HG03159 (cell line): ENCODE data around the gene RITA1.

ENCODE experiments used
- ATAC-seq: cut with Tn5 transposase; IDR thresholded peaks from one replicate; pipeline ENCODE4 v1.9.1; 2021; ENCODE audit warnings: mild to moderate bottlenecking, moderate library complexity; ENCODE audit not compliant: unreplicated experiment

RITA1 gene

DNA sequence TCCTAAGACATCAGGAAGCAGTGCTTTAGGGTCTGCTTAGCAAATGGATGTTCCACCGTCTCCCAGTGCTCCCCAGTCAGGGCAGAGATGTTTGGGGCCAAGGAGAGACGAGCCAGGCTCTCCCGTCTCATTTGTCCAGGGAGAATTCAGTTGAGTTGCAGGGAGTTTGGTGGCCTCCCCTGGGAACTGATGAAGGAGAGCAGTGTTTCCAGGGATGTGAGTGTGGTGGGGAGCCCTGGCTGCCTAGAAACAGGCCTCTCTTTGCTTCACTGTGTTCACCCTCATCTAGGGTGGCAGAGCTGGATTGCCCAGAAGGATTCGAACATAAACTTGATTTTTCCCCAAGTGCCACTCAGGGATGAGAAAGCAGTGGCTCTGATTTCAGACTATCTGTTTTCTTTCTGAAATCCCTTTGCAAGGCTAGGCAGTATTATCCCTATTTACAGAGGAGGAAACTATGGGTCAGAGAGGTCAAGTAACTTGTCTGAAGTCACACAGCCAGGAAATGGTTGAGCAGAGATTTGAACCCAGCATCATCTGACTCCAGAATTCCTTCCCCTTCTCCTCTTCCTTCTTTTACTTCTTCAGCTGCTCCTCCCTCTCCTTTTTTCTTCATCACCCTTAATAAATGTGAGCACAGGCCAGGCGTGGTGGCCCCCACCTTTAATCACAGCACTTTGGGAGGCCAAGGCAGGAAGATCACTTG is 42.3 kb downstream of the RITA1 start:
- ATAC-seq: no peak

DNA sequence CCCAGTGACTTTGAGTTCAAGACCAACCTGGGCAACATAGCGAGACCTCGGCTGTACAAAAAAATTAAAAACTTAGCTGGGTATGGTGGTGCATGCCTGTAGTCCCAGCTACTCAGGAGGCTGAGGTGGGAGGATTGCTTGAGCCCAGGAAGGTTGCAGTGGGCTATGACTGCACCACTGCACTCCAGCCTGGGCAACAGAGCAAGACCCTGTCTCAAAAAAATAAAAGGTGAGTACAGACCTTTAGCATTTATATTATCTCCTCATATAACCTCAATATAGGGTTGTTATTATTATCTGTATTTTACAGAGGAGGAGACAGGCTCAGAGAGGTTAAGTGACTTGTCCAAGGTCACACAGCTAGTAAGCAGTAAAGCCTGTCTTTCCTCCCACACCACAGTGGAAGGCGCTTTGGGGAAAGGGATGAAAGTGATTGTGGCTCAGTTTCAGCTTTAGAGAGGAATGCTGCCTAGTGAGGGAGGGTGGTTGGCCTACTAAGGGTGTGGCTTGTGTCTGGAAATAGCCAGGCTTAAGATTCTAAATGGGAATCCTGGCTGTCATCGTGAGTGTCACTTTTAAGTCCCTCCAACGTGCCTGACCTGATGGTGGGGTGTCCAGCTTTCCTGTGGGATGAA is 43.0 kb downstream of the RITA1 start:
- no peak for ATAC-seq

DNA sequence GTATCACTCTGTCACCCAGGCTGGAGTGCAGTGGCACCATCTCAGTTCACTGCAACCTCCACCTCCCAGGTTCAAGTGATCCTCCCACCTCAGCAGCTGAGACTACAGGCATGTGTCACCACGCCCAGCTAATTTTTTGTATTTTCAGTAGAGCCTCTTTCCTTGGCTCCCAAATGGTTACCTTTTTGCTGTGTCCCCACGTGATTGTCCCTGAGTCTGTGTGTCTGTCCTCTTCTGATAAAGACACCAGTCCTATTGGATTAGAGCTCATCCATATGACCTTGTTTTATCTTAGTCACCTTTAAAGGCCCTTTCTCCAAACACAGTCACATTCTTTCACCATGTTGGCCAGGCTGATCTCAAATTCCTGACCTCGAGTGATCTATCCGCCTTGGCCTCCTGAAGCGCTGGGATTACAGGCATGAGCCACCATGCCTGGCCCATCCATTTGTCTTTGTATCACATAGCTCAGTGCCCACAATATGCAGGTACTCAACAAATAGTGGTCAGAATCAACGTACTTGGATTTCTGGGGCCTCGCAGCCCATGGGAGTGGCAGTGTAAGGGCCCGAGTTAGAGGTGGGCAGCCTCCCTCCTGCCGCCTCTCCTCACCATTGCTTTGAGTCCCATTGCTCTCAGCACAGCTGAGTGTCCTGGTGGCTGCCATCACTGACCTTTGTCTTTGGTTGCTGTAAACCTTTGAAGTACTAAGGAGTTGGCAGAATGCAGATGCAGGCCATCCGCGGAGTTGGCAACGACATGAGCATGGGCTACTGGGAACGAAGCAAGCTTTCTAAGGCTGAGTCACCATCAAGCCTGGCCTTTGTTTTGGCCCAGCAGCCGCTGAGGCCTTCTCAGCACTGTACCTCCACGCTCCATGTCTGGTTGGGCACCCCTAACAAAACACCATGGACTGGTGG is 45.1 kb downstream of the RITA1 start:
- ATAC-seq: peak; percentile 18

DNA sequence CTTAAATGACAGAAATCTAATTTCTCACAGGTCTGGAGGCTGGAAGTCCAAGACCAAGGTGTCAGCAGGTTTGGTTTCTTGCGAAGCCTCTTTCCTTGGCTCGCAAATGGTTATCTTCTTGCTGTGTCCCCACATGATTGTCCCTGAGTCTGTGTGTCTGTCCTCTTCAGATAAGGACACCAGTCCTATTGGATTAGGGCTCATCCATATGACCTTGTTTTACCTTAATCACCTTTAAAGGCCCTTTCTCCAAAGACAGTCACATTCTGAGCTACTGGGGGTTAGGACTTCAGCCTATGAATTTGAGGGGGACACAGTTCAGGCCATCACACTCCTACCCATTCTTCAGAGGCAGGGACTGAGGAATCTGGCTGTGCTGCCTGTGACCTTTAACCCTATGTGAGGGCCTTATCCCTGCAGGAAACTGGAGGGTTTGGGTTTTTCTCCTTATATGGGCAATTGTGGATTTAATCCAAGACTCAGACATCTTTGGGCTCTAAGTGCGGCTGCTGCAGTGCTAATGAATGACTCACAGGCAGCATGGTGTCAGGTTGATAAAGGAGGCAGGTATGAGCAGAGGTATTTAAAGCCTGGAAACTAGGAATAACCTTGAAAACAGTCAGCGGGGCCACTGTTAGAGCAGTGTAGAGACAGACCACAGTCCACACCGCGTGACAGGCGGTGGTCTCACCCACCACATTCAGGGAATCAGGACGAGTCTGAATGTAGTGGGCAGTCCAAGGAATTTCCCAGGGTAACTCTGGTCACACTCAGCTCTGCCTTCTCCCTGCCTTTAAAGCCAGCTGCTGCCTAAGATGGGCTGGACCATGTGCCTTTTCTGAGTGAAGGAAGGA is 45.9 kb downstream of the RITA1 start:
- no peak for ATAC-seq

DNA sequence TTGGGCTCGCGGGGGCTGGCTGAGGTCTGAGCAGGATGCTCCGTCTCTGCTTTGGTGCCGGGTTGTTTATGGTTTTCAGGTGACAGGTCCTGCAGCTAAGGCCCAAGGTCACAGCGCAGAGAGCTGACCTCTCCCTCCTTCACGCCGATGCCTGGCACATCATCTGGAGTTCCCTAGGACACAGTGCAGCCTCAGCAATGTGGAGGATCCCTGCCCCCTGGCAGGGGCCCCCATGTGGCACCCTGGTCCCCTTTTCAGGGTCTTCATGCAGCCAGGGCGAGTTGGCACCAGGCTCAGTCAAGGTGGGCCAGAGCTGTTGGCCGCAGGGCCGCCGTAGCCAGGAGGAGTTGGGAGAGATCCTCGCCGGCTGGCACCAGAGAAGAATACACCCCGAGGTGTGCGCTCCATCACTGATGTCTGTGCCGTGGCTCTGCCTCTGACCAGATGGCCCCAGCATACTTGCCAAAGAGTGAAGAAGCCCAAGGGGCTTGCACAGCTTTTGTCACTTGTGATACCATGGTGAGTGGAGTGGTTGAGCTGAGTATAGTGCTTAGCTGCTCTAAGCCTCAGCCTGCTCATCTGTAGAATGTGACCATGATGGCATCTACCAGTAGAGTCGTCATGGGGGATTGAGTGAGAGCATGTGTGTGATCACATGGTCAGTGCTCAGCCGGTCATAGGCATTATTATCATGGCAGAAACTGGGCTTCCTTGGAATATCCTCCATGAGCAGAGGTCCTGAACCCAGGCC is 46.7 kb downstream of the RITA1 start:
- no peak for ATAC-seq

DNA sequence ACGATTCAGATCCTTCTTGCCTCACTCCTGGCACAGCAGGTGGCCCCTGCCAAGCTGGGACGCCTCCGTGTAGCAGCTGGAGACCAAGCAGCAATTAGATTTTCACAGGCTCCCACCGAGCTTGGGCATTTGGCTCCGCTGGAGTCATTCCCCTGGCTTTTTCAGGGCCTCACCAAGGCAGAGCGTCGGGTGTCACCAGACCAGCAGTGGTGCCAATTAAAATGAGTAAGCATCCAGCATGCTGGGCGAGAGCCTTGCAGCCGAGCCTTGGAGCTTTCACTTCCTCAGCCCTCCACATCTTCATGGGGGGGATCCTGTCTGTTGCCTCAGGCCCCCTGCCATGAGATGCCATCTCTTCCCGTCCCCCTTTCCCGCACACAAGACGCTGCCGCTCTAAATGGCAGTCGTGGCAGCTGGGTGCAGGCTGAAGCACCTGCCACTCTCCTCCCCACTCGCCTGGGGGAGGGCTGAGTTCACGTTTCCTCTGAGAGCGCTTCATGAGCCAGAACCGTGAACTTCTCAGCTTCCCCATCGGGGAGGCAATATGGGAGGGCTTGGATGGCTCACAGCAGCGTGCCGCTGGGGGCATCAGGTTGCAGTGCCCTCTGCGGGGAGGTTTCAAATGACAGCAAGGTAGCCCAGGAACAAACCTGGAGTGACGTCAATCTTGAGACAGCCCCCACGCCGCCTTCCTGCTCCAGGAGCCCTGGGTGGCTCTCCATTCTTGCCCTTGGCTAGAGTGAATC is 47.5 kb downstream of the RITA1 start:
- peak; percentile 67 for ATAC-seq

DNA sequence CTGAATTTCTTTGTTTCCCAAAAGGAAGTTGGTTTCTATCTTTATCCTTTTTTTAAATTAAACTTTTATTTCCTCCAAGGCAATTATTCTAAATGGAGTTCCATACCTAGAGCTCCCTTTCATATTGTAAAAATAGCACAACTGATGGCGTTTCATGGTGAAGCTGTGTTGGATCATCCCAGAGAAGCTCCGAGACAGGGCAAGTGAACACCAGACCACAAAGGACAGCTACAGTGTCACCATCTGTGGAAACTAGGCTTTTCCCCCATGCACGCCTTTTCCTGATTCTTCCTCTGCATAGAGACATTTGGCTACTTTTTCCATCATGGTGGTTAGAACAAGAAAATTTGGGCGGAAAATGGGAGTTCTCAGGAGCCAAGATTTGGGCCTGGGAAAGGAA is 48.4 kb downstream of the RITA1 start:
- no peak for ATAC-seq

DNA sequence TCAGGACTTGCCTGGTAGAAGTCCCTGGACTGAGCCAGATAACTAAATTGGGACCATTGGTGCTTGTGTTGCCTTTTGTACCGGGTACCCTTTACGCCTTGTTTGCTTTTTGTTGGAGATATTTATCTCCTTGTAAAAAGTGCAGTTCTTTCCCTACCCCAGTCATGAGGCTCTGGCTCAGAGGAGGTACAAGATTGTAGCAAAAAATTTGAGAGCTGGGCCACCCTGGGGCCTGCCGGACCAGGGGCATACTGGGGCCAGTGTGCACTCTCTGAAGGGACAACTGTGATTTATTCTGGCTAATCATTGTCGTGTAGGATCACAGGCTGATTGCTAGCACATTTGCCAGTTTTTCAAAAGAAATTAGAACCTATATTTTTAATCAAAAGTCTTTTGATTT is 49.0 kb downstream of the RITA1 start:
- no peak for ATAC-seq

DNA sequence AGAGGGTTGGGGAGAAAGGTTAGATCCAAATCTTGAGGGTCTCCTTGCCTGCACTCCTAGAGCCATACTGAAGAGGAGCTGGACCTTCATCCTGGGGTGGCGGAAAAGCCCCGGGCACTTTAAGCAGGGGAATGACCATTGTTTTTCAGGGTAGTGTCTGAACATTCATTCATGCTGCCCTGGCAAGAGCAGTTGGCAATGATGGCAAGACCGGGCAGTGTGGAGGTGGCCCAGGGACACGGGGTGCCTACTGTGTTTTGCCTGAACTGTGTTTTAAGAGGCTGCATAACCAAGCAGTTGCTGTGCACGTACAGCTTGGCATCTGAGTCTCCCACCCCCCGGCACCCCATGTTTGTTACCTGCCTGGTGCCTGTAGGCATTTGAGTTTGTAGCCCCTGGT is 50.5 kb downstream of the RITA1 start:
- ATAC-seq: no peak

DNA sequence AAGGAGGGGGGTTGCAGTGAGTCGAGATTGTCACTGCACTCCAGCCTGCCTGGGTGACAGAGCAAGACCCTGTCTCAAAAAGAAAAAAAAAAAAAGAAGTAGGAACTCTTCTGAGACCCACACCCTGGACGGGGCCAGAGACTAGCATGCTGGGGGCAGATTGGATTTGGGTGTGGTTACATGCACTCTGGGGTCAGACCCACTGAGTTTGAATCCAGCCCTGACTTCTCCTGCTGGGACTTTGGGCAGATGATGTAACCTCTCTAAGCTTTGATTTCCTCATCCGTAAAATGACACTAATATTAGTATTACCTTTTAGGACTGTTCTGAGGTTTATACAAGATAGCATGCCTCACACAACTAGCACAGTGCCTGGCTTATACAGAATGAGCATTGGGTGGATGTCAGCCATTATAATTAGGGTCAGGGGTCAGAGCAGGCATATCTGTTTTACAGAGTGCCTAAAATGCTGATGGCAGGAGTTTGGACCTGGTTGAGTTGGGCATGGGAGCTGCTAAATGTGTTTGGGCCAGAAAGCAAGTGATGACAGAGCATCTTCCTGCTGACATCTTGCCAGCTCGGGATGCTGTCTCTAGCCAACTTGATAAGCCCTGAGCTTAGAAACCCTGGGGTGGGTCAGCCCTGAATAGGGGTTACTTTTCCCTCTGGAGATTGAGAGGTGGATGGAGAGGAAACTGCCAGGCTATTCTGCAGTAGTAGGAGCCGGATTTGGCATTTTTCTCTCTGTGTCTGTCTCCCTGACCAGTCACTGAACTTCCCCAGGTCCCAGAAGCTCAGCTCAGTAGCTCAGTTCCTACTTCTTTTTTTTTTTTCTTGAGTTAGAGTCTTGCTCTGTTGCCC is 51.2 kb downstream of the RITA1 start:
- ATAC-seq: no peak

DNA sequence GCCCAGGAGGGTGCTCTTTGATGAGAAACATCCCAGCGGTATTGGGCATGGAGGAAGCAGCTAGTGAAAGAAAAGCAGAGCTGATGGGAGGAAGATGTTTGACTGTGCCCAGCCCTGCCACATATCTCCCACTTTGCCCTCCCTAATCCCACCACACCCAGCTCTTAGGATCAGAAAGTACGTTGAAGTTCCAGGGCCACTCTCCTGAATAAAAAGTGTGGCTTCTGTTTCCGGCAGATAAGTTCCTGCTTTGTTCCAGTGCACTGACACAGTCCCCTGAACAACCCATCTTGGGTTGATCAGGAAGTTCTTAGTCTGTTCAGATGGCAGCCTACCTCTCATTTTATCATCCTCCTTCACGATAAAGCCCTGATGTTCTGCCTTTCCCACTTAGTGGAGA is 52.2 kb downstream of the RITA1 start:
- ATAC-seq: no peak

DNA sequence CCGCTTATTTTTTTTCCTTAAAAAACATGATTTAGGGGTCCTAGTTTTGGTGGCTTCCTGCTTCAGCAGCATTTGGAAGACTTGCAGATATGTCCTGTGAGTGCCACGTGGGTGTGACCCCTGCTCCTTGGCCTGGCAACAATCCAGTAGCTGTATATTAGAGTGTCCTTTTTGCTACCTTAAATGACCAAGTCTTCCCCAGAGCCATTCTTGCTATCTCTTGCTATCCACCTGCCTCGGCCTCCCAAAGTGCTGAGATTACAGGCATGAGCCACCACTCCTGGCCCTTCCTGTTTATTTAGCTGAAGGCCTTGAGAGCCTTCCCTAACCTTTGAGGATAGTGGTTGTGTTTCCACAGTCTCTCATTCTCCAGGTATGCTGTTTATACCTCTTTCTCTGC is 52.8 kb downstream of the RITA1 start:
- ATAC-seq: no peak

DNA sequence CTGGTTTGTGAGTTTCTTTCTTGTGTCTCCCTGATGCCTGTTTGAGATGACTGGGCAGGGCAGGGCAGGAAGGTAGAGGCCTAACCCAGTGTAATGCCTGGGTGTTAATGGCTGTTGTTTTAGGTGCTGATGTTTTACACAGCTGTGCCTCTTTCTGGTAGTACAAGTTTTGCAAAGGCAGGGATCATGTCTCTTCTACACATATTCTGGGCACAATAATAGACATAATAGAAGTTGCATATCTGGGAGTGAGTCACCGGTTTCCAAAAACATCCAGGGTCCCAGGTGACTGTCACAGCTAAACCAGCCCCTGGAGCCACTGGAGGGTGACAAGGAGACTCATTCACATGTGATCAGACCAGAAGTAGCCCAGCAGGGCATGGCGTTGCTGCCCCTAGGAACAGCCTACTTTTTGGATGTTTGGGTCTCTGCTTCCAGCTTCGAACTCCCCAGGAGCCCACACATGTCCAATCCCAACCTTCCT is 53.8 kb downstream of the RITA1 start:
- ATAC-seq: no peak

DNA sequence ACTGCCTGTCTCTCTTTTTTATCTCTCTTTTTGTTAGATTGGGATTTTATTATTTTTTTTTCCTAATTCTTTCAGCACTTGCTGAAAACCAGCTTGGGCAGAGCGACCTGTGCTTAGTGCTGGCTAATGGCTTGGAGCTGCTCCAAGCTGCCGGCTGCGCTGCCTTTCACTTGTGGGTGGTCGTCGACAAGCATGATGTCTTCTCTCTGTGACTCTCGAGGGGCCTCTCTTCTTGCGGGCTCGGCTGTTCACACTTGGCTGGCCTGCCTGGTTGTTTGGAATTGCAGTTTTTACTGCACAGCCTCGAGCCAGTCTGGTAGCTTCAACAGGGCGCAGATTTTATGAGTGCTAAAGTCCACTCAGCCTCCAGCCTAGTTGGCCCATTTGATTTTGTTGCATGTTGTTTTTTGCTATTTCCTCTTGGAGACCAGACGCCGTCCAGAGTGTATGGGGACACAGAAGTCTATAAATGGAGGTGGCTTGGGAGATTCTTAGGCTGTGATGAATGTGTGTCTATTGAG is 54.4 kb downstream of the RITA1 start:
- ATAC-seq: no peak

DNA sequence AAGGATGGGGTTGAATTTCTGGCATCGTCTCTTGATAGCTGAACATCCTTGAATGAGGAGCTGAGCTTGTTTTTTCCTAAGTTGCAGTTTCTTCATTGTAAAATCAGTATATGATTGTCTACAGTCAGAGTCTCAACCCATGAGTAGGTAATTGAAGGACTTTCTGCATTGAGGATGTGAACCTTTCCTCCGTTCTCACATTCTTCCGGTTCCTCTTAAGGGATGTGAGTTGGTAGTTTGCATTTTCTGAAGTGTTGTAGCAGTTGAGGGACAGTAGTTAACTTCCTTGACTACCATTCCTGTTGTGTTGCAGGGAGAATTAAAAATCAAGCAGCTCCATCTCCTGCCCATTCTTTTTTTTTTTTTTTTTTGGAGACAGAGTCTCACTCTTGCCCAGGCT is 54.9 kb downstream of the RITA1 start:
- ATAC-seq: peak; percentile 55

DNA sequence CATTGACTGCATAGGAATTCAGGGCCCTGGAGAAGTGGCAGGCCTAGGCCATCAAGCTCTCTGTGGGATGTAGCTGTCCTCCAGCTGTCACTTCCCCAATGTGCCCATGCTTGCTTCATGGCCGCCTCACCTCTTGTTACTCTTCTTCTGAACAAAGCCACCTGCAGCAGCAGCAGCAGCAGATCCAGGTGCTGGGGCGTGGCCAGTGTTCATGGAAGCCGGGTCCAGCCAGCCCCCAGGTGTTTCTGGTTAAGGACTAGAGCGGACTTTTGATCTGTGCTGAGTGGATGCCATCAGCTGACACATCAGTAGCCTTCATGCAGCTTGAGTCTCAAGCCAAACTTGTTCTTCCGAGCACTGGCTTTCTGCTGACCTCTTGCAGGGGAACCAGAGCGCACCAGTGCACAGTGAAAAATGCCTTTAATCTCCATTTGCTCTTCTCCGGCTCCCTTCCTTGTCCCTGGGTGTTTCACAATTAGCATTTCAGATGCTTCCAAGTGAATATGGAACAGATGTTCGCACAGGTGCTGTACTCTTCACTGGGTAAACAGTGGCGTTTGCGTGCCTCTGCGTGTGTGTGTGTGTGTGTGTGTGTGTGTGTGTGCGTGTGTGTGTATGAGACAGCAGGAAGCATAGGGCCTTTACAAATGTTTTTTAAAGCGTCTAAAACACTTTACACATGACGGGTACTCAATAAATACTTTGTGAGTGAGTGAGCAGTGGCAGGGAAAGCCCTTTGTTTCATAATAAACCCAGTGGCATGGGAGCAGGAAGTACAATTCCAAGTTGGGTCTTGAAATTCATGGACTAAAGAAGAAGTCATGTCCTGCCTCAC is 55.9 kb downstream of the RITA1 start:
- no peak for ATAC-seq
